GM12865 (cell line): ENCODE data around the gene CHML.

Experiments
- DNase-seq: peaks from one replicate; pipeline ENCODE4 v3.0.0; 2010; ENCODE audit warnings: low read depth
- H3K4me3 ChIP-seq: 2 replicates; pipeline ENCODE4 v1.5.1; 2011; ENCODE audit warnings: mild to moderate bottlenecking, low read depth, low read length, control low read depth
- TF ChIP-seq, protein P1 (sequence below): IDR thresholded peaks from 2 replicates; pipeline ENCODE4 v1.5.1; 2011; ENCODE audit warnings: low read length, control low read depth, low read depth, inconsistent platforms; ENCODE audit not compliant: insufficient read depth; ENCODE audit errors: missing control alignments

The CHML gene

DNA sequence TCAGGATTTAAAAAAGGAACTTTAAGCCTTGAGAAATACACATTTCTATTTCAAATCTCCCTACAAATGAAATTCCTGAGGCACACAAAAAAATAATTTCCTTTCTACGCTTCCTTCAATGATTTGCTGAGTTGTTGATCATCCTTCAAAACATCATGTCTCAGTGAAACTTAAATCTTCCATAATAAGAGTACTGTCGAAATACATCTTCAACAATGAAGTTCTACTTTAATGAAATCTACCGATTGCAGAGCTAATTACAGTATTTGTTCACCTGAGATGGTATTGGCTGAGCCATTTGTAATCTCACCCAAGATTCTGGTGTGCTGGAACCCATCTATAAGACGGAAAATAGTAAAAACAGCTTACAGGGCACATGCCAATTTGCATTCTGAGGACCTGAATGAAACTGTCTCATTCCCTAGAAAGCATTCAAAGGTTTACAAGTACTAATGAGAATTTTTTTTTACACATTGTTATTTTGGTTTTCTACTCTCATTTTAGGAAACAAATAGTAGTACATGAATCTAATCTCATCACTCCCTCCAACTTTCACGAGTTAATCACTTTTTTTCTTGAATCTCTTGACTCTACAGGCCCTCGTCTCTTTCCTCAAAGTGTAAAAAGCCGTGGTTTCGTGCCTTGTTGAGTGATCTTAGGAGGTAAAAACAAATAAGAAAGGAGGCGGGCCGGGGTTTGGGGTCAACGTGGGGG, 1.1 kb downstream of the CHML start:
- TF ChIP-seq, protein P1, sequence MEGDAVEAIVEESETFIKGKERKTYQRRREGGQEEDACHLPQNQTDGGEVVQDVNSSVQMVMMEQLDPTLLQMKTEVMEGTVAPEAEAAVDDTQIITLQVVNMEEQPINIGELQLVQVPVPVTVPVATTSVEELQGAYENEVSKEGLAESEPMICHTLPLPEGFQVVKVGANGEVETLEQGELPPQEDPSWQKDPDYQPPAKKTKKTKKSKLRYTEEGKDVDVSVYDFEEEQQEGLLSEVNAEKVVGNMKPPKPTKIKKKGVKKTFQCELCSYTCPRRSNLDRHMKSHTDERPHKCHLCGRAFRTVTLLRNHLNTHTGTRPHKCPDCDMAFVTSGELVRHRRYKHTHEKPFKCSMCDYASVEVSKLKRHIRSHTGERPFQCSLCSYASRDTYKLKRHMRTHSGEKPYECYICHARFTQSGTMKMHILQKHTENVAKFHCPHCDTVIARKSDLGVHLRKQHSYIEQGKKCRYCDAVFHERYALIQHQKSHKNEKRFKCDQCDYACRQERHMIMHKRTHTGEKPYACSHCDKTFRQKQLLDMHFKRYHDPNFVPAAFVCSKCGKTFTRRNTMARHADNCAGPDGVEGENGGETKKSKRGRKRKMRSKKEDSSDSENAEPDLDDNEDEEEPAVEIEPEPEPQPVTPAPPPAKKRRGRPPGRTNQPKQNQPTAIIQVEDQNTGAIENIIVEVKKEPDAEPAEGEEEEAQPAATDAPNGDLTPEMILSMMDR = no peak
- peak overlapping the region; percentile 91 for H3K4me3 ChIP-seq
- DNase-seq = peak; percentile 31

DNA sequence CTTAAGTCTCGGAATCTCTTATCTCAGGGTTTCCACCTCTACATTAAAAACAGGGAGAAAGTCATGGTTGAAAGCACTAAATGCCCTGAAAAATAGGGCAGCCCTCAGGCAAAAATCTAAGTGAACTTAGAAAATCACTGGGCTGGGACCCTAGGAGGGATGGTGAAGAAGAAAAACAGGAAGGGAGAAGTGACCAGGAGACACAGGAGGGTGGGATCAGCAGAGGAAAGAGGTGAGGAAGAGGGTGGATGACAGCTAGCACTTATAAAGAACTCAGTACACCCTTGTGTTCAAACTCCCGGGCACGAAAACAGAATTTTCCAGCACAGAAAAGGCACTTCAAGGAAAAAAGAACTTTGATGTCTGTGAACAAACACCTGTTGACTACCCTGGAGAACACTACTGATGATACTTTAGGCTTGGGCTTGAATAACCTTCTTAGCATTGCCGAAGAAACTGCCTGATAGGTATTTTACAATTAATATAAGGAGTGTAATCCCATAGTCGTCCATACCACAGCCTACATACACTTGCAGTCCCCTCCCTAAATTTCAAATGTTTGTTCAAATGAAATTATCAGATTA, 2.0 kb downstream of the CHML start:
- peak overlapping the region; percentile 91 for H3K4me3 ChIP-seq
- no peak for DNase-seq
- TF ChIP-seq, protein P1 = no peak

DNA sequence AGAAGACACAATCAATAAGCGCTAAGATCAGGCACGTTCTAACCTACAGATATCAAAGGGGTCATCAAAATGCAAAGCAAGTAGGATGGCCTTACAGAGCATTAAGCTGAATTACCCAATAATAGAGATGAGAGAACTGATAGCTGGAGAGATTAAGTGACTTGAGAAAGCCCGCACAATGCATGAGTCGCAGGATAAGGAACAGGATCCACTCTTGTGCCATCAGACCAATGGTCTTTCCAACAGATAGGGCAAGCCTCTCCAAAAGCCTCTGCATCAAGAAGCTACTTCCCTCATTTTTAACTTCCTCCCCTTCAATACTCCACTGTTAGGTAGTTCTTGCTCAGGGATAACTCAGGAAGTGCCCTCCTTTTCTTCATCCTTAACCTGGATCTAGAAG, 2.6 kb downstream of the CHML start:
- DNase-seq = no peak
- TF ChIP-seq, protein P1 = no peak
- no peak overlapping the region for H3K4me3 ChIP-seq

DNA sequence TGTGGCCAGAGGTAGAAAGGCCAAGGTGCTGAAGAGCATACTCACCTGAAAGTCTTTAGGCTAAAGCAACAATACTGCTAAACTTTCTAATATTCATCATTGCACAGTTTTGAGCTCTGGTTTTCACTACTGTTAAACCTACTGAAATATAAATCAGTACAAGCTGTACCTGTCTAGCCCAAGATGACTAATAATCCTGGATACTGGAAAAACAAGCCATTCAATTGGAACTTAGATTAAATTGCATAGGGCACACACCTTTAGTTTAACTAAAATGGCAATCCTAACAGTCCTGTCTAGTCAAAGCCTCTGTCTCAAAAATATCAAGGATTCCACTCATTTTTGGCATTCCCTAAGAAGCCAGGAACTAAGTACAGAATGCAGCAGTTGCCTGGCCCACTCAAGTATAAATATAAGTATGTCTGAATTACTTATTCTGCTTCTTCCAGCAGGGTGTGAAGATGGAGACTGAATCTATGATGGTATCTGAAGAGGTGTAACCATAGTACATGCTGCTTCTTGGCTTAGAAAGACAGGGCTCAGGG, 3.1 kb downstream of the CHML start:
- TF ChIP-seq, protein P1 = no peak
- H3K4me3 ChIP-seq = no peak overlapping the region; the same call in 1 of the 2 replicates
- DNase-seq = no peak

DNA sequence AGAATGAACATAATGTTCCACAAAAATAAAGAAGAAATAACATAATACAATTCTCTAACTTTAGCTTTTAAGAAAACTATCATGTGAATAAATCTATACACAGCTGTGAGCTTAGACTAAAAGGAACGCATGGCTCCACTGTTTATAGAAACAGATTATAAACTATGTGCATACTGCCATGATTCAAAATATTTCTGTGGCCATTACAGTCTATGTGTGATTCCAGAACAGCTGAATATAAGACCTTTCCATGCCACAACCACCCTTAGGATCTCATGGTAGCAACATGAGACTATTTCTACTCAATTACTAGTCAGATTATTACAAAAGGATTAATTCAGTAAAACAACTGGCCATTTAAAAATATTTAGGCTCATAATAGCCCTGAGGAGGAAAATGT, 3.9 kb downstream of the CHML start:
- H3K4me3 ChIP-seq = no peak overlapping the region
- TF ChIP-seq, protein P1 = no peak
- DNase-seq = no peak

DNA sequence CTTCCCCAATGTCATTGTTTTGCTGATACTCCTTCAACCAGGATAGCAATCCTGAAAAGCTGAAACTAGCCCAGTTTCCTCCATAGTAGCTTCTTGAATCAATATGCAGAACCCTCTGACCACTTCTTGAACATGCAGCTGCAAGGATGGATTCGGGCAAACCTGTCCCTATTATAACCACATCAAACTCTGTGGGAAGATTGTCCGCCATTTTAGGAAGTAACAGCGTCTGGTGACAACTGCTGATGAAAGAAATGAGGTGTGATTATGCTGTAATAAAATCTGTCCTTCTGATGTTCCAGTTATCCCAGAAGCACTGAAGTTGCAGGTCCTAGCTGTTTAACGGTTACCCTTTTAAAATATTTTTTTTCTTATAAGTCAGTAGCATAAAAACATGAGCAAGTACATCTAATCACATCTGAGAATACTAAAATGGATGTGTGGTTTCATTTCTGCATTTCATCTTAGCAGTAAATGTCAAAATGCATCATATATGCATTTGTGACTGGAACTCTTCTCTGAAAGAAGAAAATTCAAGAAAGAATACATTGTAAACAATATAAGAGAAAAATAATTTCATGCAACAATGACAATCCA, 4.5 kb downstream of the CHML start:
- TF ChIP-seq, protein P1 = no peak
- DNase-seq = peak; percentile 23

More for the DNA sequence above, 4.5 kb downstream of the CHML start:
- no peak overlapping the region for H3K4me3 ChIP-seq
